GM18867 (cell line): Measurements from ENCODE around the gene NCAM1.

Source experiments
- ATAC-seq: cut with Tn5 transposase; IDR thresholded peaks from one replicate; pipeline ENCODE4 v1.9.1; 2021; ENCODE audit warnings: mild to moderate bottlenecking, moderate library complexity; ENCODE audit not compliant: unreplicated experiment

The NCAM1 gene

GRCh38 chr11:113272281-113272680, 311.1 kb downstream of the NCAM1 start:
- ATAC-seq, result no peak

- no peak for ATAC-seq
Measured at GRCh38 chr11:113272927-113273615, 311.9 kb downstream of the NCAM1 start.

DNA sequence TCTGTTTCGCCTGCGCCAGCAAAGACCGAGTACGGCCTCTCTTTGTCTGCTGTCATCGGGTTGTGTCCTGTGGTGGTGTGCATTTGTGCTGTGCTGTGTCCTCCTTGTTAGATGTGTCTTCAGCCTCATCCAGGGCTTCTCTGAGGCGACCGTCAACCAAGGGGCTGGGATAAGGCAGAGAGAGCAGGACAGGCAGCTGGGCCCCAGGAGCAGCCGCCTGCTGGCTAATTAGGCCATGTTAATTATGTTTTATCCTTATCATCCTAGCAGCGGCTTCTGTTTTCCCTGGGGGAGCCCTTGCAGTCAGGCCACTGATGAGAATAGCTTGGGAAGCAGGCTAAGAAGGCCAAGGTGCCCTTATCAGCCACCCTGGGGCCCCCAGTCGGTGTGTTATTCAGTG, 312.5 kb downstream of the NCAM1 start:
- no peak for ATAC-seq

- ATAC-seq, result no peak
Measured at GRCh38 chr11:113274713-113275582, 313.7 kb downstream of the NCAM1 start.

GRCh38 chr11:113275602-113276001, 314.4 kb downstream of the NCAM1 start:
- no peak for ATAC-seq

DNA sequence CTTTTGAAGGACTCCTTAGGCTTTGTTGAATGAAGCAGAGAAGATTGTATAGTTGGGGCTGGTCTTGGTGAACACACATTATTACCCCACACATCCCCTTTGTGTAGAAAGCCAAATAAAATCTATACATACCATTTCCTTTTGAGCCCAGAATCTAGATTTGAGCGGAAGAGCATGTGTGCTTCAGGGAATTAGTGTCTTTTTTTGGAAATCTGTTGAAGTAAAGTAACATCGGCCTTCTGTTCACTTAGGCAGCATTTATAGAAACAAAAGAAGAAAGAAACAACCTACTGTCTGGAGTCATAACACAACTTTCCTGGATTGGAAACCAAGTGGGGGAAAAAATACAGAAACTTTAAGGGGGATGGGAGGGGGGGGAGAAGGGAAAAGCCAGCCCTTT, 315.2 kb downstream of the NCAM1 start:
- ATAC-seq, result no peak

- no peak for ATAC-seq
Measured at GRCh38 chr11:113277907-113278306, 316.7 kb downstream of the NCAM1 start.

GRCh38 chr11:113278481-113278880, 317.3 kb downstream of the NCAM1 start:
- no peak for ATAC-seq

GRCh38 chr11:113278925-113279324, 317.7 kb downstream of the NCAM1 start:
- ATAC-seq, result no peak

- ATAC-seq, result no peak
Measured at GRCh38 chr11:113279591-113279990, 318.4 kb downstream of the NCAM1 start.

GRCh38 chr11:113281052-113281725, 320.0 kb downstream of the NCAM1 start:
- ATAC-seq, result no peak

DNA sequence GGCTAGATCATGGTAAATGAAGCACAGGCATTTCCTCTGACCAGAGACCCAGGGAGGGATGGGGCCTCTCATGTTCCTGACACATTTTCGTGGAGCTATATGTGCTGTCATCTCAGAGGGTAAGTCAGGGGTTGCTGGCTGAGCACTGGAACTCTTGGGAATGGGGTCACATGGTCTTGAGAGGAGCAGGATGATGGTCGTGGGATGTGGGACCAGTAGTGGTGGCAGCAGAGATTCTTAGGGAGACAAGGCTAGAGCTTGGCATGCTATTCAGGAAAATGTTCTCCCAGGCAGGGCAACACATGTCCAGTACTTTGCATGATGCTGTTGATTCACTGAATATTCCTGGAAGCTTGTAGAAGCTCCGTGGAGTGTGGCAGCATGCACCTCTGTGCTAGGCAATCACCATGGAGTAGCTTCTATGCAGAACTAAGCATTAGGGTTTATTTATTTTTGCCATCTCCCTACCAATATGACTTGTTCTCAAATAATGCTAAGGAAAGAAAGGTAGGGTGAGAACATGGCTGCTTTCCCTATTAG, 321.7 kb downstream of the NCAM1 start:
- no peak for ATAC-seq

- ATAC-seq, result no peak
Measured at GRCh38 chr11:113283881-113284280, 322.7 kb downstream of the NCAM1 start.

DNA sequence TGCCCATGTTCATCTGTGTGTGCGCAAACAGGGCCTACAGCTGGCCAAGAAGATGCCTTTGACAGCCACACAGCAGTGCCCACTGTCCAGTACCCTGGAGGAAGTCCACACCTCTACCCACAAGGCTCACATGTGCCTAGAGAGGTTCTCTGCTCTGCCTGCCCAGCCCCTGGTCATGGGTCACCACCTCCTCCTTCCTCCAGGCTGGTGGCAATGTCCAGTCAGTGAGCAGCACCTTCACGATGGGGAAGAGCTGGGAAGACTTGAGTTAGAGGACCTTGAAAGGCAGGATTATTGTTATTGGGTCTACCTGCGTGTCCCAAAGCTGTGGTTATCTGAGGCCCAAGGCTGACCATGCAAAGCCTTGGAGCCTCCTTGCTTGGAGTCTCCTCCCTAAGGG, 324.8 kb downstream of the NCAM1 start:
- no peak for ATAC-seq

DNA sequence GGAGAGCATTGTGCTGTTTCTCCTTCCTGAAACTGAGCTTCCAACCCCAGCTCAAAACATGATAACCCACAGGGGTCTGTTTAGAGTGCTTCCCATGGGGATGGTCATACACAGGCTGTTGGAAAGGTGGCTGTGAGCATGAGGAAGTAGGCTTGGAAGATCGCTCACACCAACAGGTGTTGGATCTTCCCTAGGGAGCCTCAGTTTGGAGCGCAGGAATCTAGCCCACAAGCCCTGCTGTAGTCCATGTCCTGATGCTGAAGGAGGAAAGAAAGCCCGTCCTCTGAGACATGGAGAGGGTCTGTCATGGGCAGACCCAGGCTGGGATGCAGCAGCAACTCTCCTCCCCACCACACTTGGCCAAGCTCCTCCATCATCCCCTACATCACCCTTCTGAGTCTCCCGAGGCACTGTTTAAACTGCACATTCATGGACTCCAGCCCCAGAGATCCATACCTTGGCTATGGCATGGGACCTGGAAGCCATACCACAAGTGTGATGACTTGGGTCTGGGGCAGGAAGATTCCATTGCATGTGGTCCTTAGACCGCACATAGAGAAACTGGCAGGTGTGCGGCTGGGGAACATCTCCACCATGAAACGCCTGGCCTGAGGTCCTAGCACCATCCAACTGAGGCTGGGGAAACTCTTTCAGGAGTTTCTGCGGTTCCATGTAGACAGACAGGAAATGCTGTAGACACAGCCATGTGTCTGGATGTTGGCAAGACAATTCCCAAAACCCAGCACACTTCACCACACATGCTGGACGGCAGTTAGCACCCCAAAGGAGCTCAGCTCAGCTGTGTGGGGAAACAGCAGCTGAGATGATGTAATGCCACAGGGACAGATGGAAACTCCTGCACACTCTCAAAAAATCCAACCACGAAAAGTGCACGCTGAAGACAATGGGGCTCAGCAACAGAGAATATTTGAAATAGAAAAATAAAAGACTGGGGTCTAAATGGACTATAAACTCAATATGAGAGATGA, 325.6 kb downstream of the NCAM1 start:
- ATAC-seq, result no peak

DNA sequence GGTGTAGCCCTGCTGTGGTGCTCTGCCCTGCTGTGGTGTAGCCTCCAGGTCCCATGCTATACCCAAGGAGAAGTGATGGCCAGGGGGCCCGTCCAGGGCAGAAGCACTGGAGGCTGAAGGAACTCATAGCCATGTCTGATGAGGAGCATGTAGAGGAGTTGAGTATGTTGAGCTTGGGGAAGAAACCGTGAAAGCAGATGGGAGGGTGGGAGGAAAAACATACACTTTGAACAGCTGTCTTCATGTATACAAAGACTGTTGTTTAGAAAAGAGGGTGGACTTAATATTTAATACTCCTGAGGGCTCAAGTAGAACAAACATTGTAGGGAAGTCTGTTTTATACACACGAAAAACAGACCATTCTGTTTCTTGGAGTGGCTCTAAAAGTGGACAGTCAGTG, 326.6 kb downstream of the NCAM1 start:
- no peak for ATAC-seq

DNA sequence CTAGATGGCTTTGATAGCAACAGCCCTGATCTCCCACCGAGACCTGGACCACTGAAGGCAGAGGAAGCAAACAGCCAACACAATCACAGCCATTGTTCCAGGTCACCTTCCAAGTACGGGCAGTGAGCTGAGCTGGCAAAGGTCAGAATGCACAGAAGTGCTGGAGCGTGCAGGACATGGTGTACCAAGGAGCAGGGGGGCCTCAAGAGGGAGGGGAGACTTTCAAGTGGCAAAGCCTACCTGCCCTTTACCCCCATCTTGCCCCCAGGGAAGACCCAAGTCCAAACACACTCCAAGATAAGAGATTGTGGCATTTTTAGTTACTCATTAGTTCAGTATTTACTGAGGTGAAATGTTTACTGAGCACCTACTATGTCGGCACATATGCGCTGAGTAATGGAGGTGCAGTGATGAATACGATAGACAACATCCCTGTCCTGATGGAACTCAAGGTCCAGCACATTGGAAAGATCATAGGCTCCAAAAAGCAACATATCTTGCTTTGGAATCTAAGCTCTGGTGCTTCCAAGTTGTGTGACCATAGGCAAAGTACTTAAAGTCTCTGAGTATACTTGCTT, 327.2 kb downstream of the NCAM1 start:
- ATAC-seq, result no peak

DNA sequence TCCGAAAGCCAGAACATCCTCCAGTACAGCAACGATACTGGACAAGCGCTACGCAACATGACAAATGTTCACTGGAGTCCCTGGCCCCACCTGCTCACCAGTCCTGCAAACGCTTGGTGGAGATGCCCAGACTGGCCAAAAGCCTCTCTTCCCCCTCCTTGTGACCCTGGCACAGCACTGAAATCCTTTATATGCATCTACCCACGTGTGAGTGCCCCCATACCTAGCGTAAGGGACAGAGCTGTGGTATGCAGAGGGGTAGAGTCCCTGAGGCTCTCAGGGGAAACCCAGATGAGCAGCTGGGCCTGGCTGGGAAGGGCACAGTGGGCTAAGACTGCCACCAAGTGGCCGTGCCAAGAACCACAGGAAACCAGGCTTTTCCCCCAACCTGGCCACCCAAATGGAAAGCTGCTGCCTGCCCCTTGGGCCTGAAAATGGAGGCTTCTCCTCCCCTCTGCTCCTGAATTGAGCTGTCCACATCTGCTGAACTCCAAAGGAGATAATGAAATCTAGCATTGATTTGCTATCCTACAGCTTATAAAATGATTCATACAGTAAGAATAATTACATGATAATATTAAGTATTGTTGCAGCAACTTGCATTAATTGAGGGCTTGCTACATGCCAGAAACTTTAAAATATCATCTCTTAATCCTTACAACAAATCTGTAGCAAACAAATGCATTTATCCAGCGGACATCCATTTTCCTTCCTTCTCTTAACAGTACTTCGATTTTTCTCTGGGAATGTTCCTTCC, 328.4 kb downstream of the NCAM1 start:
- ATAC-seq, result peak; percentile 91

DNA sequence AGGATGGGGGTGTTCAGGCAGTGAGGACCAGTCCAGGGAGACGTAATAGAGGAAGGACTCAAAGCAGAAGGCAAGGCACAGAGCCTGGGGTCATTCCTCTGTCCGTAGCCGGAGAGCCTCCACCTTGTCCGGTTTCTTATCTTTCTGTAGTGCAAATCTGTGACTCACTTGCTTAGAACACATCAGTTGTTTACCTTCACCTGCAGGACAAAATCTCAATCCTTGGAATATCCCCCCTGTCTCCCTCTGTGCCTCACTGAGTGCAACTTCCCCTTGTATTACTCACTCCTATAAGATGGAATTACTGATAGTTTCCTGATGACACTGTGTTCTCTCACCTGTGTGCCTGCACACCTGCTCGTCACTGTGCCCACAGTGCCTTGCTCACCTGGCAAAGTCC, 332.7 kb downstream of the NCAM1 start:
- no peak for ATAC-seq
